HG03432 (cell line): ENCODE measurements around the gene ARL16.

Experiments used
- ATAC-seq: cut with Tn5 transposase; IDR thresholded peaks from one replicate; pipeline ENCODE4 v1.9.1; 2021; ENCODE audit warnings: mild to moderate bottlenecking, moderate library complexity; ENCODE audit not compliant: unreplicated experiment

ARL16 gene, protein sequence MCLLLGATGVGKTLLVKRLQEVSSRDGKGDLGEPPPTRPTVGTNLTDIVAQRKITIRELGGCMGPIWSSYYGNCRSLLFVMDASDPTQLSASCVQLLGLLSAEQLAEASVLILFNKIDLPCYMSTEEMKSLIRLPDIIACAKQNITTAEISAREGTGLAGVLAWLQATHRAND

GRCh38 chr17:81683584-81684441 lies at the start of gene ARL16, which contains the start of gene HGS:
Gene ARL16, minus strand, starts transcription at chr17:81683797. Its CDS starts 44 bp downstream, at chr17:81683753.
Gene HGS, plus strand, starts transcription at chr17:81684011. Its CDS starts 56 bp downstream, at chr17:81684067.
- ATAC-seq: peak; percentile 89

- no peak for ATAC-seq
These were observed 43.9 kb upstream of the ARL16 start for GRCh38 chr17:81727324-81728031.

DNA sequence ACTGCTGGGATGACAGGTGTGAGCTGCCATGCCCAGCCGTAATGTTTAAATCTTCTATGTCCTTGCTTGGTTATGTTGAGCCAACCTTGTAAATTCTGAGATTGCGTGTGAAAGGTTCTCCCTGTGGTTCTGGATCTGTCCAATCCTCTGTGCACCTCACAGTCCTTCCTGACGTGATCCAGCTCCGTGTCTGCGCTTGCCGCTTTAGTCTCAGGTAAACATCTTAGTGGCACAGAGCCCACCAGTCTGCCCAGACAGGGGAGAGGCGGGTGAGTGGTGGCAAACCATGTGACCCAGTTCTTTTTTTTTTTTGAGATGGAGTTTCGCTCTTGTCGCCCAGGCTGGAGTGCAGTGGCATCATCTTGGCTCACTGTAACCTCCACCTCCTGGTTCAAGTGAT lies 42.4 kb upstream of the ARL16 start:
- no peak for ATAC-seq

DNA sequence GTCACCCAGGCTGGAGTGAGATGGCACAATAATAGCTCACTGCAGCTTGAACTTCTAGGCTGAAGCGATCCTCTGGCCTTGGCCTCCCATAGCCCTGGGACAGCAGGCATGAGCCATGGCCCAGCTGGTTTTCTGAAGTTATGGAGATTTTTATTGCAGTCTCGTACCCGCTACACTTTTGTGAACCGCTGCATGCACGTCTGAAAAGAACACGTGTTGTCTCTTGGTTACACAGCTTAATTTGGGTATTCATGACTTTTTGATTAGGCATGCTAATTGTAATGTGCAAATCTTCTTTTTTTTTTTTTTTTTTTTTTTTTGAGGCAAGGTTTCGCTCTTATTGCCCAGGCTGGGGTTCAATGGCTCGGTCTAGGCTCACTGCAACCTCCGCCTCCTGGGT lies 41.8 kb upstream of the ARL16 start:
- ATAC-seq: no peak

GRCh38 chr17:81723651-81724209 lies 40.1 kb upstream of the ARL16 start:
- no peak for ATAC-seq

- no peak for ATAC-seq
These were observed 38.9 kb upstream of the ARL16 start for GRCh38 chr17:81722184-81723120.

DNA sequence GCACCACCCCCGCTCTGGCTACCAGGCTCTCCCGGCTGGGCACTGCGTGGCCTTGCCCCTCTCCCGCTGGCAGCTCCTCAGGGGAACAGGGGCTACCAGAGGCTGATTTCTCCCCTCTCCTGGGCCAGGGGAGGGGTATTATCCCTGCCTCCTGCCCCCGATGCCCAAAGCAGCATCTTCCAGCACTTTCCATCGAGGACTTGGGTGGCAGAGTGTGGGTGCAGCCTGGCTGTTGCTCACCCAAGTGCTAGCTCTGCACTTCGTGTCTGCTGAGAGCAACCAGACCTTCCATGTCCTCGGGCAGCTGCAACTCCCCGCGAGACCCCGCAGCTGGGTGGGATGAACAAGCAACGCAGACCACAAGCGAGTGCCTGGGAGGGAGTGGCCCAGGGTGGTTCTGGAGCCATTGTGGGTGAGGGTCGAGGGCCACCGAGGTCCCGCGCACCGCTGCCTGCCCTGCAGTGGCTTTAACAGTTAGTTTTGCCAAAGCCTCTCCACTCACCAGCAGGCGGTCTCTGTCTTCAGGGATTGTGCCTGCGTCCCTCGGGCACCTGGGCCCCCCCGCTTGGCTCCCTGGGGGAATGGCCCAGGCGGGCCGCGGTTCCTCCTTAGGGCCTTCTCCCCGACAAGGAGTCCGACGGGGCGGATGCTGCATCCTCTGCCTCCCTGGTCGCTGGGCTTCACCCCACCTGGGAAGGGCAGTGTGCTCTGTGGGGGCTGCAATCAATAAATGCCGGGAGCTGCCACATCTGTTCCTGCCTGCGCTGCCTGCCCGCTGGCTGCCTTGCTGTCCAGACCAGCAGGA lies 36.9 kb upstream of the ARL16 start:
- ATAC-seq: no peak

- ATAC-seq: no peak
These were observed 36.0 kb upstream of the ARL16 start for GRCh38 chr17:81719410-81720266.

DNA sequence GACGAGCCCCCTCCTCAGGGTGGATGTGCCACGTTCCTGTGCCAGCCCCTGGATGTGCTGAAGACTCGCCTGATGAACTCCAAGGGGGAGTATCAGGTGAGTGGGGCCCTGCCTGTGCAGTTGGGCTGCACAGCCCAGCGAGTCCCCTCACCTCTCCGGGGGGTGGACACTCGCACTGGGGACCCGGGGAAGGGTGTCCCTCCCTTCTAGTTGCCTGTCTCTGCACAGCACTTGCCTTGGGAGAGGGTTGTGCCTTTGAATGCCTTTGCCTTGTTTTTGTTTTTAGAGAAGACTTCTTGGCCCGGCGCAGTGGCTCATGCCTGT lies 34.1 kb upstream of the ARL16 start:
- ATAC-seq: no peak

DNA sequence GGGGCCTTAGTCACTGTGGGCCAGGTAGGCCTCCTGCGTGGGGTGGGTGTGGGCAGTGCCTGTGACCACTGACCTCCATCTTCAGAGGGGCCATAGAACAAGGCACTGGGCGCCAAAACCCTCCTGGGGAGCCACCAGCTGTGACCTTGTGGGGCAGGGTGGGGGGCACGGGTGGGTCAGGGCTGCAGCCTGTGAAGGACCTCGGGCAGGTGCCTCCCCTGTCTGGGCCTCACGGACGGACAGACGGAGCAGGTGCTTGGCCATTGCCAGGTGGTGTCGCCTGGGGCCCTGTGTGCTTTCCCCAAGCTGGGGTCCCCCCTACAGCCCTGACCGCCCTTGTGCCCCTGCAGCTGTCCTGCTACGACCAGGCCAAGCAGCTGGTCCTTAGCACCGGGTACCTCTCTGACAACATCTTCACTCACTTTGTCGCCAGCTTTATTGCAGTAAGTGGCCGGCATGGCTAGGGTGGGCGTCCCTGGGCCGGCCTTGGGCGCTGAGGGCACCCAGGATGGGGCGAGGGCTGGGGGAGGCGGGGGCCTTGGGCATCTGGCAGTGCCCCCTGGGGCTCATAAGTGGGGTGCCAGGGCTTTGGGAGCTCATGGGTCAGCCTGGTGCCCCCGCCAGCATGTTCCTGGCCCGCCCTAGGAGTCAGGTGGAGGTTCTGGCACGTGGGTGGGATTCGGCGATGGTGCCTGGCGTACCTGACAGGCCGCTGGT lies 33.6 kb upstream of the ARL16 start:
- ATAC-seq: no peak

GRCh38 chr17:81716674-81716996 lies 33.0 kb upstream of the ARL16 start:
- ATAC-seq: no peak

DNA sequence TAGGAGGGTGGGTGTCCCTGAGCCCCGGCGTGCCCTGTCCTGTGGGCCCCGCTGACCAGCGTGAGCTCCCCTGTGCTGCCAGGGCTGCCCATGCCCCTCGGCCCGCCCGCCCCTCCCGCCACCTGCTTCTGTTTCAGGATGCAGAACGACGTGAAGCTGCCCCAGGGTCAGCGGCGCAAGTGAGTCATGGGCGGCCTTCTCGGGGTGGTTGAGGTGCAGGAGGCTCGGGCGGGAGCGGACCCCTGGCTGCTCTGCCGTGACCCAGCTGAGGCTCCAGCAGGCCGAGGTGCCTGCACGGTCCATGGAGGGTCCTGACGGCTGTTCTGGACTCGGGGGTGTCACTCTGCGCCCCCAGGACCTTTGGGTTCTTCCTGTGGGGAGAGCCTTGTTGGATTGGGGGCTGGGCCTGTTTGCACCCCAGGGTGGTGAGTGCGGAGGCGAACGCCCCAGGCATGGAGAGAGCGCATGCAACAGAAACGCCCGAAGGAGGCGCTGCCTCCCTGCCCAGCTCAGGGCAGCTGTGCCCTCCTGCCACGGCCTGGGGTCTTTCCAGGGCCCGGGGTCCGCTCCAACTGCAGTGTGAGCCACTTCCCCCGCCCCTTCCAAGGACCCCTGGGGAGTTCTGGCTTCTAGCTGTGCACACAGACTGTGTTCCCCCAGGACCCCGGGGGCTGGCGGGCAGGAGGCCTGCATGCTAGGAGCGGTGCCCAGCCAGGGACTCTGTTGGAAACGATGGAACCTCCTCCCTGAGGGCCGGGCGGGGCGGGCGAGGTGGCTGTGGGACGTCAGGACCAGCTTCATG lies 32.5 kb upstream of the ARL16 start:
- no peak for ATAC-seq

GRCh38 chr17:81715107-81715871 lies 31.7 kb upstream of the ARL16 start:
- no peak for ATAC-seq

GRCh38 chr17:81714412-81715106 lies 31.0 kb upstream of the ARL16 start:
- ATAC-seq: no peak

- ATAC-seq: no peak
These were observed 30.2 kb upstream of the ARL16 start for GRCh38 chr17:81713556-81714411.
